ENCODE measurements around the gene STARD7.
"Not testable (repeated sequence)": the region's sequence is repeated elsewhere in the genome, so short reads cannot be mapped to it uniquely, and the experiment has no call there.

STARD7 gene

GRCh38 chr2:96238266-96238665 is 29.6 kb upstream of the STARD7 start:
- DNase-seq = no peak

GRCh38 chr2:96236882-96237281 is 28.3 kb upstream of the STARD7 start:
- no peak for DNase-seq

GRCh38 chr2:96233880-96234316 is 25.3 kb upstream of the STARD7 start:
- no peak for DNase-seq

- DNase-seq = no peak
These were observed 24.8 kb upstream of the STARD7 start for GRCh38 chr2:96233436-96233835.

- no peak for DNase-seq
These were observed 22.7 kb upstream of the STARD7 start for GRCh38 chr2:96231316-96231715.

- no peak for DNase-seq
These were observed 16.4 kb upstream of the STARD7 start for GRCh38 chr2:96225016-96225533.

- DNase-seq = not testable (repeated sequence)
These were observed 12.5 kb upstream of the STARD7 start for GRCh38 chr2:96221106-96221505.

- not testable (repeated sequence) for DNase-seq
These were observed 11.3 kb upstream of the STARD7 start for GRCh38 chr2:96219959-96220358.

GRCh38 chr2:96218508-96219131 is 10.0 kb upstream of the STARD7 start:
- DNase-seq = no peak

- no peak for DNase-seq
These were observed 5.9 kb upstream of the STARD7 start for GRCh38 chr2:96214554-96214953.

- DNase-seq = no peak
These were observed 4.8 kb upstream of the STARD7 start for GRCh38 chr2:96213379-96213778.

GRCh38 chr2:96212339-96212738 is 3.7 kb upstream of the STARD7 start:
- no peak for DNase-seq

- DNase-seq = no peak
These were observed 1.1 kb upstream of the STARD7 start for GRCh38 chr2:96209729-96210085.

GRCh38 chr2:96209011-96209728 is 543 bp upstream of the STARD7 start:
- DNase-seq = peak; percentile 35

- no peak for DNase-seq
These were observed 869 bp downstream of the STARD7 start for GRCh38 chr2:96207774-96208142.

GRCh38 chr2:96207073-96207773 is 1.4 kb downstream of the STARD7 start:
- no peak for DNase-seq

- no peak for DNase-seq
These were observed 2.7 kb downstream of the STARD7 start for GRCh38 chr2:96205888-96206287.

GRCh38 chr2:96204836-96205624 is 3.6 kb downstream of the STARD7 start:
- DNase-seq = no peak

GRCh38 chr2:96203130-96204028 is 5.2 kb downstream of the STARD7 start:
- no peak for DNase-seq

GRCh38 chr2:96202152-96202854 is 6.3 kb downstream of the STARD7 start:
- DNase-seq = no peak

GRCh38 chr2:96201338-96201737 is 7.3 kb downstream of the STARD7 start:
- DNase-seq = no peak
